ENCODE measurements around the gene RPS6KA2. TPM values are rescaled to one million over a fixed set of nuclear protein-coding genes. Genes with fewer than 3 reads are reported as not detected.

Gene RPS6KA2
- total RNA-seq, 1 experiment from 2014 or later: 12.3 TPM

GRCh38 chr6:166500246-166500645 is 126.8 kb downstream of the RPS6KA2 start:
- H3K4me2 ChIP-seq (ENCODE audit: insufficient read depth, insufficient read length, low read length): no peak overlapping the region
- H3K4me1 ChIP-seq (ENCODE audit: insufficient read depth, low read length): no peaks in the 10 kb centered on the region
- Mint-ChIP-seq H3K27me3 (ENCODE audit: low read depth) (no peaks in the 10 kb centered on the region; the same call in 1 of the 2 replicates), H3K9me3 (no peaks in the 10 kb centered on the region), H3K4me1 (0 out of 4 replicates have a peak, but pooled peaks cover 0 to 8% of the 10 kb centered on the region in 2 experiments), H3K4me3 (no peak overlapping the region), H3K36me3 (ENCODE audit: insufficient read depth in 1 of 3, low read depth in 3 of 3) (peaks cover 6 to 12% (median 10%) of the 10 kb centered on the region in 3 experiments; a peak in 6 of 7 replicates), H3K27ac (no peak overlapping the region)
- H2AFZ ChIP-seq (ENCODE audit: low read length): no peak overlapping the region
- DNase-seq: no peak
- no peak overlapping the region for H3K14ac ChIP-seq (ENCODE audit: insufficient read depth, low read length)
- TF ChIP-seq CTCF (conservative IDR thresholded peaks at IDR 0.05): no peak
- no peak overlapping the region for H2BK20ac ChIP-seq (ENCODE audit: low read depth, low read length, poor library complexity, severe bottlenecking)
- no peak overlapping the region for H3K9ac ChIP-seq (ENCODE audit: extremely low read depth, insufficient read length, low read length)
- H2BK120ac ChIP-seq (ENCODE audit: low read depth, low read length, poor library complexity, severe bottlenecking): no peak overlapping the region
- H3K18ac ChIP-seq (ENCODE audit: insufficient read length, low read depth, low read length): no peak overlapping the region
- no peaks in the 10 kb centered on the region for H3K9me3 ChIP-seq (ENCODE audit: control insufficient read depth, low read depth, low read length)
- H2BK12ac ChIP-seq (ENCODE audit: insufficient read length, low read depth, low read length): no peak overlapping the region
- H3K27ac ChIP-seq (ENCODE audit: insufficient read length, low read depth, low read length): no peak overlapping the region
- no peak overlapping the region for H2BK15ac ChIP-seq (ENCODE audit: low read depth, low read length)
- WGBS (ENCODE audit: extremely low coverage, insufficient read length, low lambda C conversion rate): no CpG with 5 or more reads among the region's 7 CpGs
- no peak overlapping the region for H3K23ac ChIP-seq (ENCODE audit: insufficient read length, low read depth, low read length)
- no peaks in the 10 kb centered on the region for H3K79me2 ChIP-seq (ENCODE audit: insufficient read depth, low read length)
- no peak overlapping the region for H3K56ac ChIP-seq (ENCODE audit: insufficient read length, low read depth, low read length)
- no peak overlapping the region for H2BK5ac ChIP-seq (ENCODE audit: insufficient read length, low read length)
- no peak overlapping the region for H4K91ac ChIP-seq (ENCODE audit: insufficient read length, low read depth, low read length)
- H3K23me2 ChIP-seq (ENCODE audit: insufficient read length, low read depth, low read length, poor library complexity, severe bottlenecking): no peaks in the 10 kb centered on the region
- H3K79me1 ChIP-seq (ENCODE audit: insufficient read depth, low read depth, low read length, poor library complexity, severe bottlenecking): no peaks in the 10 kb centered on the region
- H4K8ac ChIP-seq (replicated peaks; ENCODE audit: insufficient read length, low read depth, low read length): no peak overlapping the region
- no peak overlapping the region for H3T11ph ChIP-seq (ENCODE audit: low read length)
- H4K20me1 ChIP-seq (ENCODE audit: control insufficient read depth, insufficient read depth, insufficient read length): no peaks in the 10 kb centered on the region
- no peak overlapping the region for H3K4ac ChIP-seq (ENCODE audit: low read depth, low read length)
- H3K27me3 ChIP-seq (ENCODE audit: insufficient read depth, low read length): no peaks in the 10 kb centered on the region
- no peak overlapping the region for H2AK5ac ChIP-seq (ENCODE audit: insufficient read length, low read length)
- H4K5ac ChIP-seq (ENCODE audit: insufficient read length, low read depth, low read length): no peak overlapping the region
